ENCODE results near the gene MED9. TPM values are rescaled to one million over a fixed set of nuclear protein-coding genes. Genes with fewer than 3 reads are reported as not detected.

The MED9 gene
- total RNA-seq, 1 donor from 2014 or later: 13.8 TPM

- peak; percentile 67 for DNase-seq
Measured at GRCh38 chr17:17506893-17507464, 30.2 kb downstream of the MED9 start.

GRCh38 chr17:17507465-17508011, 30.7 kb downstream of the MED9 start:
- Histone ChIP-seq H3K4me1 (peaks cover 4% of the 10 kb centered on the region), H3K27me3 (no peaks in the 10 kb centered on the region), H3K27ac (no peak overlapping the region), H3K9me3 (no peaks in the 10 kb centered on the region), H3K36me3 (no peaks in the 10 kb centered on the region), H3K4me3 (no peak overlapping the region)
- intact Hi-C loops (cut with DNase I): no loop called here
- DNase-seq (no peak), ATAC-seq (no peak)
- TF ChIP-seq, protein P1, sequence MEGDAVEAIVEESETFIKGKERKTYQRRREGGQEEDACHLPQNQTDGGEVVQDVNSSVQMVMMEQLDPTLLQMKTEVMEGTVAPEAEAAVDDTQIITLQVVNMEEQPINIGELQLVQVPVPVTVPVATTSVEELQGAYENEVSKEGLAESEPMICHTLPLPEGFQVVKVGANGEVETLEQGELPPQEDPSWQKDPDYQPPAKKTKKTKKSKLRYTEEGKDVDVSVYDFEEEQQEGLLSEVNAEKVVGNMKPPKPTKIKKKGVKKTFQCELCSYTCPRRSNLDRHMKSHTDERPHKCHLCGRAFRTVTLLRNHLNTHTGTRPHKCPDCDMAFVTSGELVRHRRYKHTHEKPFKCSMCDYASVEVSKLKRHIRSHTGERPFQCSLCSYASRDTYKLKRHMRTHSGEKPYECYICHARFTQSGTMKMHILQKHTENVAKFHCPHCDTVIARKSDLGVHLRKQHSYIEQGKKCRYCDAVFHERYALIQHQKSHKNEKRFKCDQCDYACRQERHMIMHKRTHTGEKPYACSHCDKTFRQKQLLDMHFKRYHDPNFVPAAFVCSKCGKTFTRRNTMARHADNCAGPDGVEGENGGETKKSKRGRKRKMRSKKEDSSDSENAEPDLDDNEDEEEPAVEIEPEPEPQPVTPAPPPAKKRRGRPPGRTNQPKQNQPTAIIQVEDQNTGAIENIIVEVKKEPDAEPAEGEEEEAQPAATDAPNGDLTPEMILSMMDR (IDR thresholded peaks at IDR 0.05): no peak

More at GRCh38 chr17:17506893-17507464, 30.2 kb downstream of the MED9 start:
- ATAC-seq: peak; percentile 1
- intact Hi-C loops (cut with DNase I): no loop called here
- TF ChIP-seq, protein P1 (IDR thresholded peaks at IDR 0.05): no peak
- H3K27me3 ChIP-seq: no peaks in the 10 kb centered on the region
- H3K4me1 ChIP-seq: peaks cover 4% of the 10 kb centered on the region
- H3K27ac ChIP-seq: peak overlapping the region; percentile 55
- no peaks in the 10 kb centered on the region for H3K9me3 ChIP-seq
- no peak overlapping the region for H3K4me3 ChIP-seq
- H3K36me3 ChIP-seq: no peaks in the 10 kb centered on the region

- DNase-seq (no peak), ATAC-seq (no peak)
- H3K9me3 ChIP-seq: no peaks in the 10 kb centered on the region
- no peak overlapping the region for H3K27ac ChIP-seq
- H3K4me1 ChIP-seq: peaks cover 4% of the 10 kb centered on the region
- H3K27me3 ChIP-seq: no peaks in the 10 kb centered on the region
- TF ChIP-seq, protein P1 (IDR thresholded peaks at IDR 0.05): no peak
- no peaks in the 10 kb centered on the region for H3K36me3 ChIP-seq
- H3K4me3 ChIP-seq: no peak overlapping the region
- intact Hi-C loops (cut with DNase I): no loop called here
Measured at GRCh38 chr17:17508019-17508535, 31.3 kb downstream of the MED9 start.

DNA sequence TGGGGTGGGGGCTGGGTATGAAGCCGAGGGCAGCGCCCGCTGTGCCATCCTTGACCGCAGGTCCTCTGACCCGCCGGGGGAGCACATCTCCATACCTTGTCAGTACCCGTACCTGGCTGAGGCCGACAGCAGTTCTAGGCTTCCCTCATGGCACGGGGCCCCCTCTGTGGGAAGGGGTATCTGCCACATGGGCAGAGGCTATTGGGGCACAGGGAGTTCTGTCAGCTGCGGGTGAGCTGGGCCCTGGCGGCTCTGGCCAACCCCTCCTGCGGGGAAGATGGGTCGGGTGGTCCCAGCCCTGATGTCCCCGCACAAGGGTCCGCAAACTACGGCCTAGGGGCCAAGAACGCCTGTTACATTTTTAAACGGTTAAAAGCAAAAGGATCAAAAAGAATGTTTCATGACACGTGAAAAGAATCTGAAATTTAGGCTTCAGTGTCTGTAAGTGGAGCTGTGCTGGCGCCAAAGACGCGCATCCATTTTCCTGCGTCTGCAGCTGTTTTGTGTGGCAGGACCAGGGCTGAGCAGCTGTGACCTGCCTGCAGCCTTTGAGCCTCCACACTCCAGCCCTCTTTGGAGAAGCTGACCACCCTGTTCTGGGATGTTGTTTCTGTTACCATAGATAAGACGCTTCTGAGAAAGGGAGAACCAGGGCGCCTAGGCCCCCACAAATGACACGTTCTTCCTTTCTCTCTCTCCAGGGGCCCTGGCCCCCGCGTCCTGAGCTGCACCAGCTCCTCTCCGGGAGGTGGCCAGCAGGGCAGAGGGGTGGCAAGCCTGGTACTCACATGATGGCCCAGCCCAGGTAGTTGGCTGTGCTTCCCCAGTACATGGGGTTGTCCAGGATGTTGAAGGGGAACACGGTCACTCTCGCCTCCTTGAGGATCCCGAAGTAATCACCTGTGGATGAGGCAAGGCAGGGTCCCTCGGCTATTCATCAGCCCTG, 32.1 kb downstream of the MED9 start:
- peaks cover 4% of the 10 kb centered on the region for H3K4me1 ChIP-seq
- no peak for ATAC-seq
- no peaks in the 10 kb centered on the region for H3K9me3 ChIP-seq
- H3K27me3 ChIP-seq: no peaks in the 10 kb centered on the region
- TF ChIP-seq, protein P1 (IDR thresholded peaks at IDR 0.05): no peak
- DNase-seq: peak; percentile 43
- H3K36me3 ChIP-seq: no peaks in the 10 kb centered on the region
- intact Hi-C loops (cut with DNase I): no loop called here
- H3K27ac ChIP-seq: no peak overlapping the region
- no peak overlapping the region for H3K4me3 ChIP-seq

DNA sequence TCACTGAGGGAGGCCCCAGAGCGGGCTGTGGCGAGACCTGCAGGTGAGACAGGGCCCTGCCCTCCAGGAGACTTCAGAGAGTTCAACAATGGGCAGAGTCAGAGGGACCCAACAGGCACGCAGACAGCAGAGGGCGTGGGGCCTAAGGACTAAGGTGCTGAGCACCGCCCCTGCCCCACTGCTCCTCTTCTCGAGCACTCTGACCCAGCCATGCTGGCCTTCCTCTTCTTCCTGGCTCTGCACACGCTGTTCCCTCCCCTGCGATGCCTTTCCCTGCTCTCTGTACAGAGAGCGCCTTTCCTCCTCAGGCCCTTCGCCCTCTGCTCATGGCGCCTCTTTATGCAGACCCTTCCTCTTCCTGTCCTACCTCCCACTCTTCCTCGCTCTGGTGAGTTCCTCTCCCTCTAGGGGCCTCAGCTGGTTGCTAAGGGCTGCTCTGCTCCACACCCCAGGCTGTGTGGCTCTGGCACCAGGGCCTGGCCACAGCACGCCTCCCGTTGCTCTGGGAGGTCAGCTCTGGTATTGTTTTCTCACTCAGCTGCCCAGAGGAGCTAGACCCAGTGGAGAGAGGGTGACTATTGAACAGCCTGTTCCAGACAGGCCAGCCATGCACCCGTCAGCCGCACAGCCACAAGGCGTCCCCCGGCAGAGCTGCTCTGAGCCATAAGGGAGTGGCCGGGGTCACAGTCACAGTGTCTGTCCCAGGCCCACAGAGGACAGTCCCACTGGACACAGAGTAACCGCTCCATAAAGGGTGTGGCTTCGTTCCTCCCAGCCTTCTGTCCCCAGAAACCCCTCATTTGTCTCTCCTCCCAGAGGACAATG, 33.0 kb downstream of the MED9 start:
- Histone ChIP-seq H3K27ac (no peak overlapping the region), H3K4me1 (peaks cover 4% of the 10 kb centered on the region), H3K9me3 (no peaks in the 10 kb centered on the region), H3K27me3 (no peaks in the 10 kb centered on the region), H3K4me3 (no peak overlapping the region), H3K36me3 (no peaks in the 10 kb centered on the region)
- DNase-seq: no peak
- intact Hi-C loops (cut with DNase I): no loop called here
- no peak for ATAC-seq
- TF ChIP-seq, protein P1 (IDR thresholded peaks at IDR 0.05): no peak

Data from upper lobe of right lung (tissue), 1 donor.